Measurements from ENCODE around the gene PRDM16.

GRCh38 chr1:3265835-3266805 is 197.1 kb downstream of the PRDM16 start:
- no peak for TF ChIP-seq POLR2A (IDR thresholded peaks at IDR 0.05)
- no peak for TF ChIP-seq CTCF (IDR thresholded peaks at IDR 0.05)

All from thyroid gland (tissue), 4 donors.